Measurements from ENCODE around the gene NKX3-2.

NKX3-2 gene

DNA sequence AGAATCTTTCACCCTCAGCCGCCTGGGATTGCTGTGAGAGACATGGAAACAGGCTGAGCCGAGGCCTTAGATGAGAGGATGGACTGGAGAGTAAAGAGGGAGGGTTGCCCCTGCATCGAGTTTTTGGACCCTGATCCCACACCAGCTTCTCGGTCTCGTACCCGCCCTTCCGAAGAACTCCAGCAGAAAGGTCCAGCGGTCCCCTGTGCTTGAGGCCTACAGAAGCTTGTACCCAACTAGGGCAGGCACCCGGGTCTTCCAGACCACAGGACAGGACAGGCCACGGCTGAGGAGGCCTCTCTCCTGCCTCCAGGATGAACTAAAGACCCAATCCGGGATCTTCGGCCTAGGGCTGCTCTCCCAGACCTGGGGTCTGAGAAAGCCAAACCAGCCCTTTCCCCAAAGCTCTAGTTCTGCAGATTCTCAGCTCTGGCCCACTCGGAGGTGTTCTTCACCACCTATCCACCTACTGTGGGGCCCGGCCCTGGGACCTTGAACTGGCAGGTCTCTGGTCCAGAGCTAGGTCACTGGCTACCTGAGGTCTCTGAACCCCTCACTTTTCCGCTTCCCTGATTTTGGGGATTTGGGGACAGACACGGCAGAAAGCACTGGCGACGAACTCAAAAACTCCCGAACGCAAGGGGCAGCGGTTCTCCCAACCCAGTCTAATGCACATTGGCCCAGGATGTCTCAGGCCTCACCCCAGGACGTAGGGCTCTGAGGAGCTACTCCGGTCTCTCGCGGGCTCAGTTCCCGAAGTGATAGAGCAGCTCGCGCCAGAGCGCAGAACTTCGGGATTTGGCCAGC lies 1.1 kb downstream of the NKX3-2 start:
- Histone ChIP-seq H3K27ac (ENCODE audit: low read depth, low read length) (peak overlapping the region; percentile 88), H3K27me3 (ENCODE audit: control insufficient read depth, insufficient read depth, low read length) (peaks cover 17% of the 10 kb centered on the region), H3K4me3 (ENCODE audit: low read length) (peak overlapping the region; percentile 77), H3K9ac (ENCODE audit: low read length) (peak overlapping the region; percentile 39), H3K4me1 (ENCODE audit: control insufficient read depth, insufficient read depth, low read length) (peaks cover 16% of the 10 kb centered on the region), H3K36me3 (ENCODE audit: control insufficient read depth, insufficient read depth, low read length) (no peaks in the 10 kb centered on the region)

DNA sequence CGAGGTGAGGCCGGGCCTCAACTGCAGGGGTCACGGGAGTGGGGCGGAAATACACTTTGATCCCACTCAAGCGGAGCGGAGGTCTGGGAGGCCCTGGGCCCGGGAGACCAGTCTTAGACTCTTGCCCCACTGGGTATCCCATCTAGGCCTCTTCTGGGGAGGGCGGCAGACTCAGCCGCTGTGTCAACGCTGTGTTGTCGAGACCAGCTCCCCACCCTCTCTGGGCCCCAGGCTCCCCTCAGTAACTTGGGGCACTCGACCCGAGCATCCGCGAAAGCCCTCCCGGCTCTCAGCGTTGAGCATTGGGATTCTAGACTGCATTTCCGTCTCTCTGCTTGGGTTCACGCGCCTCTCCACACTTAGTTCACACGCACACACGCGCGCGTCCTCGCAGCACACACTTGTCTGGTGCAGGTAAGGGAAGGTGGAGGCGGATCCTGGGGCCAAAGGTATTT lies 1.7 kb downstream of the NKX3-2 start:
- Histone ChIP-seq H3K4me1 (ENCODE audit: control insufficient read depth, insufficient read depth, low read length) (peaks cover 19% of the 10 kb centered on the region), H3K27ac (ENCODE audit: low read depth, low read length) (peak overlapping the region; percentile 88), H3K27me3 (ENCODE audit: control insufficient read depth, insufficient read depth, low read length) (peaks cover 20% of the 10 kb centered on the region), H3K9ac (ENCODE audit: low read length) (no peak overlapping the region), H3K4me3 (ENCODE audit: low read length) (peak overlapping the region; percentile 77), H3K36me3 (ENCODE audit: control insufficient read depth, insufficient read depth, low read length) (no peaks in the 10 kb centered on the region)

DNA sequence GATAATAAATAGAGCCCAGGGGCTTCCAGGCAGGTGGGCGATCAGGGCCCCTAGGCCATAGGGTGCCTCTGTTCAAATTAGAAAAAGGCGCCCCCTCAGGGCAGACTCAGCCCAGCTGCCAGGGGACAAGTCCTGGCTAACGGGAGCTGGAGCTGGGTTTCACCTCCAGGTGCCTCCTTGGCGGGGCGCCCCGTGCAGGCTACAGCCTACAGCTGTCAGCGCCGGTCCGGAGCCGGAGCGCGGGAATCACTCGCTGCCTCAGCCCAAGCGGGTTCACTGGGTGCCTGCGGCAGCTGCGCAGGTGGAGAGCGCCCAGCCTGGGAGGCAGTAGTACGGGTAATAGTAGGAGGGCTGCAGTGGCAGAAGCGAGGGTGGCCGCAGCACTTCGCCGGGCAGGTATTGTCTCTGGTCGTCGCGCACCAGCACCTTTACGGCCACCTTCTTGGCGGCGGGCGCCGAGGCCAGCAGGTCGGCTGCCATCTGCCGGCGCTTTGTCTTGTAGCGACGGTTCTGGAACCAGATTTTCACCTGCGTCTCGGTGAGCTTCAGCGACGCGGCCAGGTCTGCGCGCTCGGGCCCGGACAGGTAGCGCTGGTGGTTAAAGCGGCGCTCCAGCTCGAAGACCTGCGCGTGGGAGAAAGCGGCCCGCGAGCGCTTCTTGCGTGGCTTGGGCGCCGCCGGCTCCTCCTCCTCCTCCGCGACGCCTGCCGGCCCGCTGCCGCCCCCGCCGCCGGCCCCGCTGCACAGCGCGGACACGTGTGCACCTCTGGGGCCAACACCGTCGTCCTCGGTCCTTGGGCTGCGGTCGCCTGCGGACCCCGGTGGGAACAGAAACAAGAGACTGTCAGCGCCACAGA lies 2.4 kb downstream of the NKX3-2 start:
- H3K4me3 ChIP-seq (ENCODE audit: low read length) = peak overlapping the region; percentile 77
- H3K9ac ChIP-seq (ENCODE audit: low read length) = no peak overlapping the region
- peak overlapping the region; percentile 88 for H3K27ac ChIP-seq (ENCODE audit: low read depth, low read length)
- H3K27me3 ChIP-seq (ENCODE audit: control insufficient read depth, insufficient read depth, low read length) = peaks cover 21% of the 10 kb centered on the region
- H3K4me1 ChIP-seq (ENCODE audit: control insufficient read depth, insufficient read depth, low read length) = peaks cover 23% of the 10 kb centered on the region
- no peaks in the 10 kb centered on the region for H3K36me3 ChIP-seq (ENCODE audit: control insufficient read depth, insufficient read depth, low read length)

DNA sequence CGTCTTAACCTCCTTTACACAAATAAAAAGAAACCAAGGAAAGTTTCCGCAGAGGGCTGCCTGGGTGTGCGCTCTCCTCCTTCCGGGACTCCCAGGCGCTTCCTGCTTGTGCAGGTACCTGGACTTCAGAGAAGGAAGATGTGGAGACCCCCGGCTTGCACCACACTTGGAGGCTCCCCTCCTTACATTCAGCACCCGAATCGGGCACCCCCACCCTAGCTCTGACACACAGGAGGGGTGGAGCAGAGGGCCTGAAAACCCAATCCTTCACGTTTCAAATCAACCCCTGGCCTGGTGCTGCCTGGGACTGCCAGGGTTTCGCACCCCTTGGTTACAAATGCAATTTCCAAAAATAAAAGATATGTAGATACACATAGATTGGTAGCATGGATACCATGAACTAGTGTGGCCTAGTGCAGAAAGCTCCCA lies 3.1 kb downstream of the NKX3-2 start:
- Histone ChIP-seq H3K27me3 (ENCODE audit: control insufficient read depth, insufficient read depth, low read length) (peaks cover 14% of the 10 kb centered on the region), H3K4me3 (ENCODE audit: low read length) (peak overlapping the region; percentile 77), H3K9ac (ENCODE audit: low read length) (no peak overlapping the region), H3K36me3 (ENCODE audit: control insufficient read depth, insufficient read depth, low read length) (no peaks in the 10 kb centered on the region), H3K27ac (ENCODE audit: low read depth, low read length) (peak overlapping the region; percentile 88), H3K4me1 (ENCODE audit: control insufficient read depth, insufficient read depth, low read length) (peaks cover 19% of the 10 kb centered on the region)

DNA sequence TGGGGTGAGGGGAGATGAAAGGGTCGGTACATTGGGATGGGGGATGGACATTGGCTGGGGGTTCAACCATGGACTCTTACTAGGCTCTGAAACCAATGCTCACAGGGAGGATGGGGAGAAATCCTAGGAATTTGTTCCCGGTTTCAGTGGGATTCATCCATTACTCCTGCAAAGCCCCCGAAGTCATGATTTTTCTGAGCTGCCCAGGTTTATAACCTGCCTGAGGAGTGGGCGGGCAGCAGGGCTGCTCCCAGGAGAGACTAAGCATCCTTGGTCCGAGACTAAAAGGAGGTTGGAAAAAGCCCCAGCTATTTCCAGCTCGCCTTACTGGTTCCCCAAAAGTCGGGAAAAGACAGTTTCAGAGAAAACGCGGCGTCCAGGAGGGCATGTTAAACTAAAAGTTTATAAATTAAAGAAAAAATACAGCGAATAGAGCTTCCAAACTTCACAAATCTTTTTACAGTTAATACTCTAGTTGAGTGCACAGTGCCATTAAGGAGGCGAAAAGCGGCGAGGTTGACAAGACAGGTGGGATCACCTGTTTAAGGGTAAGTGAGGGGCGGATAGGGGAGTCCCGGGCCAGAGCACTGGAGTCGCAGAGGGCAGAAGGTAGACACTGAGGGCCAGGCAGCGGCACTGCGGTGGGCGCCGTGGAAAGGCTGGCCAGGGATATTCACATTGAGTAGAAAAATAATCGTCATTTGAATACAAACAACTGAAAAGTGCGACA lies 3.7 kb downstream of the NKX3-2 start:
- peaks cover 13% of the 10 kb centered on the region for H3K4me1 ChIP-seq (ENCODE audit: control insufficient read depth, insufficient read depth, low read length)
- H3K36me3 ChIP-seq (ENCODE audit: control insufficient read depth, insufficient read depth, low read length) = no peaks in the 10 kb centered on the region
- peaks cover 17% of the 10 kb centered on the region for H3K27me3 ChIP-seq (ENCODE audit: control insufficient read depth, insufficient read depth, low read length)
- H3K27ac ChIP-seq (ENCODE audit: low read depth, low read length) = peak overlapping the region; percentile 88
- no peak overlapping the region for H3K9ac ChIP-seq (ENCODE audit: low read length)
- H3K4me3 ChIP-seq (ENCODE audit: low read length) = peak overlapping the region; percentile 77

DNA sequence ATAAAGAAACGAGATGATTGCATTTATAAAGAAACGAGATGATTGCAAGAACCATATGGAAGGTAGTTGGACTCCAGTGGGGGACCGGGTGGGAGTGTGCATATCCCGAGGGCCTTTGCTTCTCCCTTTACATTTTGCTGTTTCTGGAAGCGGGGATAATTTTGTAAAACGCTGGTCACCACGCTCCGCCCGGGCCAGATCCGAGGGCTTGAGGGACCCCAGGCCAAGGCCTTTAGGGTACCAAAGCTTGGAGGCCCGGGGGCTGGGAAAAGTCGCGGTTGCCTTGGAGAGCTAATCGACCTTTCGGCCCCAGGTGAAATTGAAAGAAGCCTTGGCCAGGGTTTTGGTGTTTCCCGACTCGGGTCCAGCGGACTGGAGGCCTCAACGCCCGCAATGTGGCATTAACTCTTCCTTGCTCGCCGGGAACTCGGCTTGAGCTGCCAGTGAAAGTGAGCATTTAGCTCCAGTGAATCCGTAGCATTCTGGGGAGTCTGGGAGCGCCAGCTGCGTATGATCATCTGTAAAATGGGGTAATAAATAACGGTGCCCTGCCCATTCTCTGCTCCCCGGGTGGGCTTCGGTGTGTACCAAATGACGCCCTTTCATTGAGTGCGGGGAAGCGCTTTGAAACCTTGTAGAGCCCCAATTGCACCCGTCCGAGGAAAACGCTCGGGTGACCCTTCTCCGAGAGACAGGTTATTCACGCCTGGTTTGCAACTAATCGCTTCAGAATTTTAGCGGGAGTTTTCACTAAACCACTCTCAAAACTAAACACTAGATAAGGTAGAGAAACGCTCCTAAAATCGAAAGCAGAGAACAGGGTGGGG lies 4.5 kb downstream of the NKX3-2 start:
- Histone ChIP-seq H3K4me1 (ENCODE audit: control insufficient read depth, insufficient read depth, low read length) (peaks cover 13% of the 10 kb centered on the region), H3K4me3 (ENCODE audit: low read length) (peak overlapping the region; percentile 77), H3K36me3 (ENCODE audit: control insufficient read depth, insufficient read depth, low read length) (no peaks in the 10 kb centered on the region), H3K27ac (ENCODE audit: low read depth, low read length) (peak overlapping the region; percentile 88), H3K9ac (ENCODE audit: low read length) (no peak overlapping the region), H3K27me3 (ENCODE audit: control insufficient read depth, insufficient read depth, low read length) (peaks cover 20% of the 10 kb centered on the region)

DNA sequence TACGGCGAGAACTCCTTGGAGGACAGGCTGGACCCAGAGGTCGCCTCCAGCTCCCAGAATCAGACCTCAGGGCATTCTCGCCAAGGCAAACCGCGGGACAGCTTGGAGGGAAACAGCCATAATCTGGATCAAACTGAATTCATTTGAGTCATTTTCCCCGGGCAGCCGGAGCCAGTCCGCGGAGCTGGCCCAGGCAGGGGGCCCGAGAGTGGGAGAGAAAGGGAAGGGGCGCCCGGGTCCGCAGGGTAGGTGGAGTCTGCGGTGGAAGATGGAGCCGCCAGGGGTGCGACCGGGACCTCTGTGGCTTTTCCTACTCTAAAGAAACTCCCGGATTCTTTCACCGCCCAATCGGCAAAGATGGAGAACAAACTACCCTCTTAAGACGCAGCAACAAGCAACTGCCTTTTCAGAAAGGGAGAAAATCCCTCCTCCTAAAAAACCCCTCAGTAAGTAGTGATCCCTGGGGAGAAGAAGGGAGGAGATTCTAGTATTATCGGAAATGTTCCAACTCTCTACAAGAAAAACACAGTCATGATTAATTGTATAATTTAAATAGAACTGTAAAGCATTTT lies 5.2 kb downstream of the NKX3-2 start:
- H3K27ac ChIP-seq (ENCODE audit: low read depth, low read length) = peak overlapping the region; percentile 88
- H3K4me3 ChIP-seq (ENCODE audit: low read length) = peak overlapping the region; percentile 77
- peaks cover 13% of the 10 kb centered on the region for H3K4me1 ChIP-seq (ENCODE audit: control insufficient read depth, insufficient read depth, low read length)
- peaks cover 24% of the 10 kb centered on the region for H3K27me3 ChIP-seq (ENCODE audit: control insufficient read depth, insufficient read depth, low read length)
- no peaks in the 10 kb centered on the region for H3K36me3 ChIP-seq (ENCODE audit: control insufficient read depth, insufficient read depth, low read length)
- H3K9ac ChIP-seq (ENCODE audit: low read length) = no peak overlapping the region

DNA sequence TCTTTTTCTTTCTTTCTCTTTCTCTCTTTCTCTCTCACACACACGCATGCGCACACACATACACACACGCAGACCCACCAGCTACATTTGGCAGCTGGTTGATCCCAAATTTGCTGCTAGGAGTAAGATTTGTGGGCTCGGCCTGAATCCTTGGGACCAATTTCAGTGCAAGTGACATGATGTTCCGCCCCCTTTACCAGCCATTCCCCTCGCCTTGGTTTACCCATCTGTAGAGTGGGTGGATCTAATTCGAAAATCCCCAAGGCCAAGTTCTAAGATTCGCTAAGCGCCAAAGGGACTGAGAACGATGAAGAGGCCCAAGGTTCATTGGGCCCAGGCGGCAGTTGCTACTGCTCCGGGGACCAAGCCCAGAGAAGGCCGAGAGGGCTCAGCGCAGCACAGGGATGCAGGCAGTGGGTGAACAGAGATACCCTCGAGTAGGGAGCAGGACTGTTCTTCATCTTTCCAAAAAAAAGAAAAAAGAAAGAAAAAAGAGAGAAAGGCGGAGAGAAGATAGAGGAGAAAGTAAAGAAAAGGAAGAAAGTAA lies 5.8 kb downstream of the NKX3-2 start:
- no peaks in the 10 kb centered on the region for H3K36me3 ChIP-seq (ENCODE audit: control insufficient read depth, insufficient read depth, low read length)
- peak overlapping the region; percentile 77 for H3K4me3 ChIP-seq (ENCODE audit: low read length)
- H3K9ac ChIP-seq (ENCODE audit: low read length) = no peak overlapping the region
- H3K27ac ChIP-seq (ENCODE audit: low read depth, low read length) = peak overlapping the region; percentile 88
- H3K27me3 ChIP-seq (ENCODE audit: control insufficient read depth, insufficient read depth, low read length) = peaks cover 27% of the 10 kb centered on the region
- H3K4me1 ChIP-seq (ENCODE audit: control insufficient read depth, insufficient read depth, low read length) = peaks cover 13% of the 10 kb centered on the region

DNA sequence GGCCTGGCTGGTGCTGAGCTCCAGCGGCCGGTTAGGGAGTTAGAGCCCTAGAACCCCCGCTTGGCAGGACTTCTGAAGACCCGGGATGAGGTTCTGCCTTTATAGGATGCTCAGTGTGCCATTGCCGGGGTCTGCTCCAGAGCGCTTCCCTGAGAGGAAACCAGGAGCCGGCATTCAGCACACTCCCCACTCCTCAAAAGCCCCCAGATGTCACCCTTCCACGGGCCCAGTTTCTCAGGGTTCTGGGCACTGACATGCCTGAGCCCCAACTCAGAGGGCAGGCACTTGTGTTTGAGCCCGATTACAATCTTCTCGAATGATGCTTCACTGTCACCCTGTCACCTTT lies 6.5 kb downstream of the NKX3-2 start:
- Histone ChIP-seq H3K4me1 (ENCODE audit: control insufficient read depth, insufficient read depth, low read length) (peaks cover 13% of the 10 kb centered on the region), H3K27ac (ENCODE audit: low read depth, low read length) (peak overlapping the region; percentile 88), H3K4me3 (ENCODE audit: low read length) (peak overlapping the region; percentile 38), H3K9ac (ENCODE audit: low read length) (no peak overlapping the region), H3K27me3 (ENCODE audit: control insufficient read depth, insufficient read depth, low read length) (peaks cover 27% of the 10 kb centered on the region), H3K36me3 (ENCODE audit: control insufficient read depth, insufficient read depth, low read length) (no peaks in the 10 kb centered on the region)

DNA sequence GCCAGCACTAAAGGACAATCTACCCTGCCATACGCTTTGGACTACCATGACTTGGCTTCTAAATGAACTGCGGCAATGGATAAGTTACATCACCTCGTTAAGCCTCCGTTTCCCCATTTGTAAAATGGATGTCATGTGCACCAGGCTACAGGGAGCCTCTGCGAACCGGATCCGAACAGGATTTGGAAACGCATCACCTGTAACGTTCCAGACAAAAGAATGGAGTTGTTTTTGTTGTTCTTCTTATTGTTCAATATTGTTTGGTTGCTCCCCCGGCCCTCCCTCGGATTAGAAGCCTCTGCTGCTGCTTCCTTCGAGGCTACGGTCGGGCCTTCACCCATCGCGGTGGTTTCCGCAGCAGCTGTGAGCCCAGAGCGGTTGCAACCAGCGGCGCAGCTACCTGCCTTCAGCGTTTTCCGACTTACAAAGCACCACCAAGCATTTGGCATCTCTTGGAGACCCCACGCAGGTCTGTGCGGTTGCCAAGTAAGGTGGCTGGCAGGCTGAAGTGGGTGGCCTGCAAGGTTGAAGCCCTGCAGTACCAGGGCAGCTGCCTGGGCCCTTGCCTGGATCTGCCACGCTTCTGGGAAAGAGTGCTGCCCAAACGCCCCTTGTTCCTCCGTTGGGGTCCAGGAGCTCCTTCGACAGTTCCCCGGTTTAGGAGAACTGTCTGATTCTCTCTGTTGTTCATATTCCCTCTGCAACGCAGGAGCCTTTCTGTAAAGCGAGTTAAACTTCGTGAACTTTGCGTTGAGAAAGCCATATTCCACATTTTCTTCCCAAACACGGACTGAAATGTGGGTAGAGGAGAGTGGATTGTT lies 7.1 kb downstream of the NKX3-2 start:
- H3K9ac ChIP-seq (ENCODE audit: low read length) = no peak overlapping the region
- no peaks in the 10 kb centered on the region for H3K36me3 ChIP-seq (ENCODE audit: control insufficient read depth, insufficient read depth, low read length)
- H3K27ac ChIP-seq (ENCODE audit: low read depth, low read length) = peak overlapping the region; percentile 88
- H3K4me1 ChIP-seq (ENCODE audit: control insufficient read depth, insufficient read depth, low read length) = peaks cover 13% of the 10 kb centered on the region
- peaks cover 27% of the 10 kb centered on the region for H3K27me3 ChIP-seq (ENCODE audit: control insufficient read depth, insufficient read depth, low read length)
- H3K4me3 ChIP-seq (ENCODE audit: low read length) = no peak overlapping the region

Data from rectal smooth muscle tissue (tissue), 1 donor.